ENCODE results near the gene PACS1.

- TF ChIP-seq CTCF (IDR thresholded peaks at IDR 0.05) = no peak
- TF ChIP-seq POLR2A (IDR thresholded peaks at IDR 0.05) = no peak
Observed at GRCh38 chr11:66035653-66036333, 34.3 kb upstream of the PACS1 start.

Data from right lobe of liver (tissue), 4 donors.